Stimulated activated CD4-positive, alpha-beta T cell treated with anti-CD3 and anti-CD28 coated beads, Interleukin-12 subunit alpha, Interleukin-12 subunit beta, amount 100 ng/mL, for 48 hours (primary cell): ENCODE measurements around the gene APEX1.
A peak's percentile ranks its signal among the peaks of the same experiment; 100 is the strongest.
"Not testable (repeated sequence)": the region's sequence is repeated elsewhere in the genome, so short reads cannot be mapped to it uniquely, and the experiment has no call there.

Experiments used
- DNase-seq, 3 donors: peaks; one replicate each; pipeline ENCODE4 v3.0.0-alpha.2; 2020; ENCODE audit warnings: low read depth in 2 of 3, low spot score in 1 of 3

APEX1 gene

DNA sequence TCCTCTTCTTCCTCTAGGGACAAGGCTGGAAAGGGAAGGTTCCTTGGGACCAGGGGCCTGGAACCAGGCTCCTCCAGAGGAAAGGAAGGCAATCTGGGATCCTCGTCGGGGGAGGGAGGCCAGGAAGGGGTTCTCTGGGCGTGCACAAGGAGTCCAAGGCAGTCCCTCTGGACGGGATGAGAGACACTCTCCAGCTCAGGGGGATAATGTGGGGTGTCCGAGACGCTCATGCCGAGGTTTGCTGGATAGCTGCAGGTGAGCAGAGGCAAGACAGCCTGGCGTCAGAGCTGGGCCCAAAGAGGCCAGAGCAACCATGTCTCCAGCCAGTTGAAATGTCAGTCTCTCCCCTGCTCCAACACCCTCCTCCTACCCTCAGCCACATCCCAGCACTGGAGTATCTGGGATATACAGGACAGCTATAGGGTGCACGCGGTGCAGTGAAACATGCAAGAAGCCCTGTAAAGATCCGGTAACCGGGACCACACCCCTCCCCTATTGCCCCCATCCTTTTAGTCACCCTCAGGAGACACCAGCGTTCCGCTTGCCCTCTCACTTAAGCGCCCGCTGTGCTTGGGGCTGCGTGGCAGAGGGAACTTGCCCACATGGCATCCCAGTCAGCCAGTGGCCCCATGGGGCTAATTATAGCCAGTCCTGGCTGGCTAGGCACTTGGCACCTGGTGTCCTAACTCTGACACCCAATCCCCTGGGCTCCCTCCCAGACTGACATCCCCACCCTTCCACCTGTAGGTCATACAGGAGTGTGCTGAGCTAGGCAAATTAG is 19.3 kb upstream of the APEX1 start, which contains the start of gene KLHL33:
Gene KLHL33 (minus strand): TSS at position 585 of the 781 bp plus-strand sequence. CDS start 355 bp downstream, at position 230.
- no peak for DNase-seq

DNA sequence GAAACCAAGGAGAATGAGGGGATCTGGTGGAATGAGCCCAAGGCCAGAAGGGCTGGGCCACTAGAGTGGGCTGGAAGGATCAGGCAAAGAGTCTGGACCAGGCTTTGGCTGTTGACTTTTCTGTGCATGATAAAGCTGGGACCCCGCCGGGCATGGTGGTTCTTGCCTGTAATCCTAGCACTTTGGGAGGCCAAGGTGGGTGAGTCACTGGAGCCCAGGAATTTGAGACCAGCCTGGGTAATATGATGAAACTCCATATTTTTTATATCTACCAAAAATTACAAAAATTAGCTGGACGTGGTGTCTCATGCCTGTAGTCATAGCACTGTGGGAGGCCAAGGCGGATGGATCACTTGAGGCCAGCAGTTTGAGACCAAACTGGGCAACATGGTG is 18.7 kb upstream of the APEX1 start:
- DNase-seq = no peak

- no peak for DNase-seq
These were observed 16.4 kb upstream of the APEX1 start for GRCh38 chr14:20438664-20439063.

GRCh38 chr14:20440465-20440864 is 14.6 kb upstream of the APEX1 start:
- no peak for DNase-seq

GRCh38 chr14:20440882-20441281 is 14.1 kb upstream of the APEX1 start:
- no peak for DNase-seq

DNA sequence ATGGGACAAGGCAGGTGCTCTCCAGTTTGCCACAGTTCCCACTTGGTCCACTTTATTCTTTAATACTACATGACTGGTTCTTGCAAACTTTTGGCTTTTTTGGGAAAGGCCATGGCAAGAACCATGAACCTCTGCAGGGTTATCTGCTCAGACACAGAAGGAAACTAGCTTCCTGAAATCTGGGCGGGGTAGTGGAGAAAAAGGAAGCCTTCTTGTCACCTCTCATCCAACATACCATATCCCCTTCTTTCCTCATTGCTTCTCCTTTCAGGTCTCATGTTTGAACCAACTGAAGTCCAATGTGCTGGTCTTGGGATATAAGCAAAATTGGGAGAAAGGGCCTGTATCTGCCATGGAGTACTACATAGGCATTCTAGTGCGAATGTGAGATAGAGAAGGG is 13.6 kb upstream of the APEX1 start:
- no peak for DNase-seq

DNA sequence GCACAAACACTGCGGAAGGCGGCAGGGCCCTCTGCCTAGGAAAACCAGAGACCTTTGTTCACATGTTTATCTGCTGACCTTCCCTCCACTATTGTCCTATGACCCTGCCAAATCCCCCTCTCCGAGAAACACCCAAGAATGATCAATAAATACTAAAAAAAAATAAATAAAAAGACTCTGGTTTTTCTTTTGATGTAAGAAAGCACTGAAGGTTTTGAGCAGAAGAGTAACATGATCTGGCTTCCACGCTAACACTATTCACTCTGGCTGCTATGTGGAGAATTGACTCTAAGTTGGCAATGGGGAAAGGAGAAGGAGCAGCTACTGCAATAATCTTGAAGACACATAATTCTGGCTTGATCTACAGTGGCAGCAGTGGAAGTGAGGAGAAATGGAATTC is 11.4 kb upstream of the APEX1 start:
- not testable (repeated sequence) for DNase-seq

GRCh38 chr14:20446889-20447288 is 8.1 kb upstream of the APEX1 start:
- no peak for DNase-seq

DNA sequence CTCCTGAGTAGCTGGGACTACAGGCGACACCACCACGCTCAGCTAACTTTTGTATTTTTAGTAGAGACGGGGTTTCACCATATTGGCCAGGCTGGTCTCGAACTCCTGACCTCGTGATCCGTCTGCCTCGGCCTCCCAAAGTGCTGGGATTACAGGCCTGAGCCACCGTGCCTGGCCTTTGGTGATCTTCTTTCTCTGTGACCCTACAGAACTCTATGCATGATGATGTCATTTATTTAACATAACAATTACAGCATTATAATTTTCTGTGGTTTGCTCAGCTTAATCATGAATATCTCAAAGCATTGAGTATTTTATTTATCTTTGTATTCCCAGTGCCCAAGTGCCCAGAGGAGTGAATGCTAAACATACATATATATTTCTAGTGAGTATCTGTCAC is 2.2 kb upstream of the APEX1 start:
- not testable (repeated sequence) for DNase-seq

- DNase-seq = no peak
These were observed 602 bp downstream of the APEX1 start for GRCh38 chr14:20455355-20456300.

- DNase-seq = no peak
These were observed 1.9 kb downstream of the APEX1 start for GRCh38 chr14:20456971-20457370.

- DNase-seq = no peak
These were observed 3.2 kb downstream of the APEX1 start for GRCh38 chr14:20458031-20458789.

DNA sequence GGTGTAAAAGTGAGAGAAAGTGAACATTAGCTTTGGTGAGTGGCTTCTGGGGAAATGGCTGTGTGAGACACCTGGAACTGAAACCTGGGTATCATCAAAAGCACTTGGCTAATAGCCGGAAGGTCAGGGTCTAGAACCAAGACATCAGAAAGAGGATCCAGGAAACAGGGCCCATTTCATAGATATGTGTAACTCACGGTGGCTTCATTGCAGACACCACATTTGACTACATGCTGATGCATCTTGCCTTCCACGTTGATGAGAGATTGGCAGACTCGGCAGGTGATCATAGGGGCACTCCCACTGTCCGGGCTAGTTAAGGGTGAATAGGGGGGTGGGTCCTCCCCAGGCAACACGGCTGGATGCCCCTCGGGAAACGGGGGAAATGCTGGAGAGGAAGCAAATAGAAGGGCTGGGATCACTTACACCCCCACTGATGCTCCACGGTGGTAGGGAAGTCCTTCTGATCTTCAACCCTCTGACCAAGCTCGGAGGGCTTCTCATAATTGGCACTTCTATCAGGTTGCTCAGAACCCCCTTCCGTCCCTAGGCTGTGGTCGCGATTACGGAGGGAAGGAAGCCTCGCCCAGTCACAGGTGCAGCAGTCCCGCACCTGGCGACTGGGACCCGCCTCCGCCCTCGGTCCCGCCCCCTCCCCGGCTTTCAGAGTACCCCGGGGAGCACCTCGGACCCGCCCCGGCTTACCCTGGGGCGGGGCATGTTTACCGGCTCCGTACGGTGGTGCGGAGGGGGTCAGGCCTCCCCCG is 5.6 kb downstream of the APEX1 start:
- no peak for DNase-seq

- peak; percentile 94 to 97 (median 97) for DNase-seq
These were observed 6.5 kb downstream of the APEX1 start, which contains the start of gene PIP4P1 for GRCh38 chr14:20461225-20462141. Gene PIP4P1, minus strand, starts transcription at chr14:20461434. Its CDS starts 109 bp downstream, at chr14:20461325.

DNA sequence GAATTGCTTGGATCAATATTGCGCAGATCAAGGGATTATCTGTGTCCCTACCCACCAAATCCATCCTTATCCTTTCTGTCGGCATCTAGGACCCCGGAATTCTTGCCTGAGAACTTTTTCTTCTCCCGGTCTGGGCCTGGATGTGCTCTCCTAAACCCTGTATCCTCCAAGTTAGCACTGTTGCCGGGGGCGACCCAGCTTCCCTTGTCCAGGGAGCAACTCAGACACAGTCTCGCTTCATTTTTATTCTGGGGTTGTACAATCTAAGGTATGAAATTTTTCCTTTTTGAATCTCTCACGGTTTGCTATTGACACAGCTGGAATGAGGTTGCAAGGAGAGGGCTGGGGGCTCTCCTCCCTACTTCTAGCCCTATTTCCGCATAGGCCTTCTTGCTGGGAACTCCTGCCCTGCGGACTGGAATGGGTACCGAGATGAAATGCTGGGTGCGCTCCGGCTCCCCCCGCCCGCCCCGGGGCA is 13.8 kb downstream of the APEX1 start:
- DNase-seq = no peak

- DNase-seq = peak; percentile 83 to 87 (median 85)
These were observed 14.3 kb downstream of the APEX1 start, which contains the start of gene PNP for GRCh38 chr14:20469242-20469889. Gene PNP, plus strand, starts transcription at chr14:20469406. Its CDS starts 119 bp downstream, at chr14:20469525.

GRCh38 chr14:20469890-20470602 is 15.0 kb downstream of the APEX1 start:
- DNase-seq = peak; percentile 51 to 53 (median 51)

DNA sequence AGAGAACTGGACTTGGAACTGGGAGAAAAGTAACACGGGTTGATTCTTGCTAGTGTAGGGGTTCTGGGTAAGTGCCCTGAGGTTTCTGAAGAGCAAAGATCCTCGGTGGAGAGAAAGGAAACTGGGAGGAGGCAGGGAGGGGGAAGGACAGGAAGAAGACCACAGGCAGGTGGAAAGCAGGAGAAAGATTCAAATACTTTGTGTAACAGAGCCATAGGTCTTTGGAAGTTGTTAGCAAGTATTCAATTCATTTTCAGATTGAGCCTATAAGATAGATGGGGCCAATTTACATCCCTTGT is 15.5 kb downstream of the APEX1 start:
- DNase-seq = no peak
